IMR-90 (cell line): Measurements from ENCODE around the gene NAPG.

Source experiments
- CEBPB ChIP-seq: IDR thresholded peaks from 2 replicates; pipeline ENCODE4 v1.6.1; 2012; ENCODE audit warnings: low read depth, low read length, improper control_type of control experiment
- FOS ChIP-seq: fragments of 150-350 bp; IDR thresholded peaks from 2 replicates; pipeline ENCODE4 v1.6.1; 2016; ENCODE audit warnings: low read depth, low read length
- TF ChIP-seq, protein P1 (sequence below): conservative IDR thresholded peaks from 2 replicates; pipeline ENCODE4 v1.5.1; 2012; ENCODE audit warnings: mild to moderate bottlenecking, low read depth, low read length, improper control_type of control experiment

DNA sequence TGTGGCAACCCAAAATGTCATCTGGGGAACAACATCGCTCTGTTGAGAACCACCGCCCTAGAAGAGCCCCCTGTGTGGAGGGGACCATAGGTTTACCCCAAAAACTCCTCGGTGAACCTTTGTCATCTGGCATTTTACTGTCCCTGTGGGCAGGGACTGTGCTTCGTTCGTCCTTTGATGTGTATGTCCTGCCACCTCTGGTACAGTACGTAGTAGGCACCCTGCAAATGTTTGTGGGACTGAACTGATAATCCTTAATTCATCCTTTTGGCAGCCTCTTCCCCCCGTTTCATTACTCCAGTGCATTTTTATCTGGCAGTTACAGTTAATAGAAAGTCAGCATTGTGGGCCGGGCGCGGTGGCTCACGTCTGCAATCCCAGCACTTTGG lies 728 bp downstream of the NAPG start:
- TF ChIP-seq, protein P1, sequence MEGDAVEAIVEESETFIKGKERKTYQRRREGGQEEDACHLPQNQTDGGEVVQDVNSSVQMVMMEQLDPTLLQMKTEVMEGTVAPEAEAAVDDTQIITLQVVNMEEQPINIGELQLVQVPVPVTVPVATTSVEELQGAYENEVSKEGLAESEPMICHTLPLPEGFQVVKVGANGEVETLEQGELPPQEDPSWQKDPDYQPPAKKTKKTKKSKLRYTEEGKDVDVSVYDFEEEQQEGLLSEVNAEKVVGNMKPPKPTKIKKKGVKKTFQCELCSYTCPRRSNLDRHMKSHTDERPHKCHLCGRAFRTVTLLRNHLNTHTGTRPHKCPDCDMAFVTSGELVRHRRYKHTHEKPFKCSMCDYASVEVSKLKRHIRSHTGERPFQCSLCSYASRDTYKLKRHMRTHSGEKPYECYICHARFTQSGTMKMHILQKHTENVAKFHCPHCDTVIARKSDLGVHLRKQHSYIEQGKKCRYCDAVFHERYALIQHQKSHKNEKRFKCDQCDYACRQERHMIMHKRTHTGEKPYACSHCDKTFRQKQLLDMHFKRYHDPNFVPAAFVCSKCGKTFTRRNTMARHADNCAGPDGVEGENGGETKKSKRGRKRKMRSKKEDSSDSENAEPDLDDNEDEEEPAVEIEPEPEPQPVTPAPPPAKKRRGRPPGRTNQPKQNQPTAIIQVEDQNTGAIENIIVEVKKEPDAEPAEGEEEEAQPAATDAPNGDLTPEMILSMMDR = no peak
- TF ChIP-seq CEBPB (no peak), FOS (no peak)
